HUES64 (cell line): ENCODE data around the gene UMODL1.
"Not testable (repeated sequence)": the region's sequence is repeated elsewhere in the genome, so short reads cannot be mapped to it uniquely, and the experiment has no call there.

ENCODE experiments used
- H3K27ac ChIP-seq: 2 replicates; pipeline ENCODE4 v1.7.0; 2013; ENCODE audit warnings: low read depth, low read length, inconsistent platforms
- H3K27me3 ChIP-seq: 2 replicates; pipeline ENCODE4 v1.6.1; 2013; ENCODE audit warnings: mild to moderate bottlenecking, low read length; ENCODE audit not compliant: insufficient read depth
- H3K36me3 ChIP-seq: 2 replicates; pipeline ENCODE4 v1.6.1; 2013; ENCODE audit warnings: mild to moderate bottlenecking, low read length; ENCODE audit not compliant: insufficient read depth
- H3K4me1 ChIP-seq: 2 replicates; pipeline ENCODE4 v1.6.1; 2013; ENCODE audit warnings: mild to moderate bottlenecking, low read length, moderate library complexity; ENCODE audit not compliant: insufficient read depth
- H3K4me3 ChIP-seq: 2 replicates; pipeline ENCODE4 v1.5.1; 2013; ENCODE audit warnings: mild to moderate bottlenecking, low read length, moderate library complexity
- H3K9ac ChIP-seq: 2 replicates; pipeline ENCODE4 v1.6.1; 2013; ENCODE audit warnings: mild to moderate bottlenecking, low read depth, low read length
- H3K9me3 ChIP-seq: 2 replicates; pipeline ENCODE4 v1.6.1; 2013; ENCODE audit warnings: low read depth, low read length; ENCODE audit not compliant: insufficient read depth
- WGBS: fragments of 150-250, 120-280 bp; methylation state at CpG from one replicate; pipeline ENCODE4 v1.1.7; 2013; ENCODE audit warnings: missing lambda C conversion rate; 5-methylcytosine and 5-hydroxymethylcytosine counted together

UMODL1 gene

GRCh38 chr21:42176859-42177258, 105.7 kb downstream of the UMODL1 start:
- no peak overlapping the region for H3K27ac ChIP-seq
- H3K4me1 ChIP-seq, result no peaks in the 10 kb centered on the region
- H3K9me3 ChIP-seq, result no peaks in the 10 kb centered on the region
- no peaks in the 10 kb centered on the region for H3K36me3 ChIP-seq
- H3K9ac ChIP-seq, result no peak overlapping the region
- no peak overlapping the region for H3K4me3 ChIP-seq
- no peaks in the 10 kb centered on the region for H3K27me3 ChIP-seq
- WGBS, result 88% methylated on average over 2 of the region's 3 CpGs

GRCh38 chr21:42179316-42179715, 108.2 kb downstream of the UMODL1 start:
- H3K4me3 ChIP-seq, result no peak overlapping the region
- H3K27me3 ChIP-seq, result no peaks in the 10 kb centered on the region
- no peaks in the 10 kb centered on the region for H3K36me3 ChIP-seq
- H3K27ac ChIP-seq, result no peak overlapping the region
- no peaks in the 10 kb centered on the region for H3K9me3 ChIP-seq
- H3K4me1 ChIP-seq, result no peaks in the 10 kb centered on the region
- 62% methylated on average over 1 of the region's 3 CpGs for WGBS
- H3K9ac ChIP-seq, result no peak overlapping the region

GRCh38 chr21:42180001-42180400, 108.9 kb downstream of the UMODL1 start:
- not testable (repeated sequence) for H3K4me1 ChIP-seq, H3K36me3 ChIP-seq, H3K9me3 ChIP-seq, H3K4me3 ChIP-seq, H3K27ac ChIP-seq, H3K9ac ChIP-seq, H3K27me3 ChIP-seq
- WGBS, result 85% methylated on average over 3 of the region's 3 CpGs

- no peak overlapping the region for H3K9ac ChIP-seq
- WGBS, result 82% methylated on average over 4 of the region's 4 CpGs
- no peaks in the 10 kb centered on the region; the same call in 1 of the 2 replicates for H3K9me3 ChIP-seq
- no peak overlapping the region for H3K27ac ChIP-seq
- H3K4me3 ChIP-seq, result no peak overlapping the region
- no peaks in the 10 kb centered on the region for H3K27me3 ChIP-seq
- H3K4me1 ChIP-seq, result no peaks in the 10 kb centered on the region
- H3K36me3 ChIP-seq, result no peaks in the 10 kb centered on the region
Measured at GRCh38 chr21:42182713-42183371, 111.7 kb downstream of the UMODL1 start.

- no peak overlapping the region for H3K27ac ChIP-seq
- H3K9me3 ChIP-seq, result no peaks in the 10 kb centered on the region; the same call in 1 of the 2 replicates
- H3K9ac ChIP-seq, result no peak overlapping the region
- H3K27me3 ChIP-seq, result no peaks in the 10 kb centered on the region
- 95% methylated on average over 6 of the region's 6 CpGs for WGBS
- no peak overlapping the region for H3K4me3 ChIP-seq
- H3K36me3 ChIP-seq, result no peaks in the 10 kb centered on the region
- no peaks in the 10 kb centered on the region for H3K4me1 ChIP-seq
Measured at GRCh38 chr21:42183374-42184266, 112.5 kb downstream of the UMODL1 start.

- H3K36me3 ChIP-seq, result no peaks in the 10 kb centered on the region
Measured at GRCh38 chr21:42186591-42186990, 115.5 kb downstream of the UMODL1 start.

GRCh38 chr21:42187976-42188653, 117.0 kb downstream of the UMODL1 start:
- WGBS, result 94% methylated on average over 8 of the region's 8 CpGs
- Histone ChIP-seq H3K27ac (no peak overlapping the region), H3K27me3 (no peaks in the 10 kb centered on the region), H3K9me3 (no peaks in the 10 kb centered on the region; the same call in 1 of the 2 replicates), H3K9ac (no peak overlapping the region), H3K4me1 (no peaks in the 10 kb centered on the region), H3K36me3 (no peaks in the 10 kb centered on the region), H3K4me3 (no peak overlapping the region)

More at GRCh38 chr21:42186591-42186990, 115.5 kb downstream of the UMODL1 start:
- Histone ChIP-seq H3K4me1 (no peaks in the 10 kb centered on the region), H3K27ac (no peak overlapping the region), H3K27me3 (no peaks in the 10 kb centered on the region), H3K4me3 (no peak overlapping the region), H3K9me3 (no peaks in the 10 kb centered on the region; the same call in 1 of the 2 replicates), H3K9ac (no peak overlapping the region)
- WGBS, result 89% methylated on average over 2 of the region's 2 CpGs

- 94% methylated on average over 4 of the region's 4 CpGs for WGBS
- H3K27ac ChIP-seq, result no peak overlapping the region
- H3K36me3 ChIP-seq, result no peaks in the 10 kb centered on the region
- H3K4me3 ChIP-seq, result no peak overlapping the region
- H3K9me3 ChIP-seq, result no peaks in the 10 kb centered on the region; the same call in 1 of the 2 replicates
- H3K9ac ChIP-seq, result no peak overlapping the region
- H3K27me3 ChIP-seq, result no peaks in the 10 kb centered on the region
- H3K4me1 ChIP-seq, result no peaks in the 10 kb centered on the region
Measured at GRCh38 chr21:42188663-42189062, 117.5 kb downstream of the UMODL1 start.

GRCh38 chr21:42189431-42189830, 118.3 kb downstream of the UMODL1 start:
- Histone ChIP-seq H3K36me3 (no peaks in the 10 kb centered on the region), H3K27ac (no peak overlapping the region), H3K4me1 (no peaks in the 10 kb centered on the region), H3K9me3 (no peaks in the 10 kb centered on the region; the same call in 1 of the 2 replicates), H3K9ac (no peak overlapping the region), H3K27me3 (no peaks in the 10 kb centered on the region), H3K4me3 (no peak overlapping the region)
- WGBS, result 100% methylated on average over 1 of the region's 1 CpG

GRCh38 chr21:42189860-42190485, 118.9 kb downstream of the UMODL1 start:
- H3K4me3 ChIP-seq, result no peak overlapping the region
- H3K9ac ChIP-seq, result no peak overlapping the region
- H3K9me3 ChIP-seq, result no peaks in the 10 kb centered on the region; the same call in 1 of the 2 replicates
- no peaks in the 10 kb centered on the region for H3K4me1 ChIP-seq
- H3K27ac ChIP-seq, result no peak overlapping the region
- H3K36me3 ChIP-seq, result no peaks in the 10 kb centered on the region
- H3K27me3 ChIP-seq, result no peaks in the 10 kb centered on the region
- WGBS, result 93% methylated on average over 11 of the region's 11 CpGs
